ENCODE measurements around the gene FMOD.

FMOD gene

DNA sequence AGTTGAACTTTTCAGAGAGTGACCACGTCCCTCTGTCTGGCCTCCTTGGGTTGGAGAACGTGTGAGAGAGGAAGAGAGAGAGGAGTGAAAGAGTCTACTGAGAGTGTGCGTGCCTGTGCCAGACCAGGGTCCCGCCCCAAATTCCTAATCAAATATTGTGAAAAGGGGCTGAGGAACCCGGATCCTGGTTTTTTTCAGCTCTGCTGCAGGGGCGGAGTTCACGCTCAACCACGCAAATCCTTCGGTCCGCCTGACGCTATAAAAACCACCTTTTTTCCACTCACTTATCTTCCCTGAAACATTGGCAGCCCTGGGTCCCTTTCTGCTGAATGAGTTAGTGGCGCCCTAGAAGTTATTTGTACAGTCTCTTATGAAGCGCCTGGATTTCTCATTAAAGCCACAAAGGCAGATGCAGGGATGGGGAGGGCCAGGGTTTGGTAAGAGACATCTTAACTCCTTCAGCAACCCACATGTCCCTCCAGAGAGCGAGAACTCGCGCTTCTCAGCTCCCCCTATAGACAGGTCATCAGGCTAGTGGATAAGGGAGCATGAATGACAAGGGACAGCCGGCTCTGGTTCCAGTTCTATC is at the start of gene FMOD:
TSS of gene FMOD (minus strand) at position 86 of the 589 bp plus-strand sequence. CDS start 2,852 bp downstream, outside the sequence.
- DNase-seq (ENCODE audit: low read depth), result peak; percentile 11

DNA sequence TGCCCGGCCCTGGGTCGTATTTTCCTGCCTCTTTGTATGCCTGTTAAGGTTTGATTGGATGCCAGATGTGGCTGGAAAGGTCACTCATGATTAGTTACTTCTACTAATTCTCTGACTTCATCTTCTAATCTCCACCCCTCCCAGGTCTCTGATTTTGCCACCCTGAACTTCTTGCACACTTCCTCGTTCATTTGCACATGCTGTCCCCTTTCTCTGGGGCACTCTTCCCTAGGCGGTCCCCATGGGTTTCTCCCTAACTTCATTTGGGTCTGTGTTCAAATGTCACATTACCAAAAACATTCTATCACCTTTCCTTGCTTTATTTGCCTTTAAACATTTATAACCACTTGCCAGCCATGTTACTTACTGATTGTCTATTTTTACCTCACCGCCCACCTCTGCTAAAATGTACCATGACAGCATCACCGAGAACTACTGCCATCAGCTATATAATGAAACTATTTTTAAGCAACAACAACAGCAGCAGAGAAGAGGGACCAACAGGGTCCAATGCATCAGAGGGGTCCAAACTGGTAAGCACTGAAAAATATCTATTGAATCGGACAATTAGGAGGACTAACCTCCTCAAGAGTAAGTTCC is 45.8 kb upstream of the FMOD start:
- no peak for DNase-seq (ENCODE audit: low read depth)

DNA sequence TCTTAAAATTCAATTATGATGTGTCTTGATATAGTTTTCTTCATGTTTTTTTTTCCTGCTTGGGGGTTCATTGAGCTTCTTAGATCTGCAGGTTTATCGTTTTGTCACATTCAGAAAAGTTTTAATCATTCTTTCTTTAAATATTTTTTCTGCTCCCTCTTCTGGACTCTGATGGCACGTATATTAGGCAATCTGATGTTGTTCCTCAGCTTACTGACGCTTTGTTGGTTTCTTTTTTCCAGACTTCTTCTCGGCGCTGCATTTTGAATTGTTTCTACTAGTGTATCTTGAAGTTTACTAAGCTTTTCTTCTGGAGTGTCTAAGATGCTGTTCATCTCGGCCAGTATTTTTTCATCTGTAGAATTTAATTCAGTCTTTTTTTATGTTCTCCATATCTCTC is 44.8 kb upstream of the FMOD start:
- peak; percentile 6 for DNase-seq (ENCODE audit: low read depth)

DNA sequence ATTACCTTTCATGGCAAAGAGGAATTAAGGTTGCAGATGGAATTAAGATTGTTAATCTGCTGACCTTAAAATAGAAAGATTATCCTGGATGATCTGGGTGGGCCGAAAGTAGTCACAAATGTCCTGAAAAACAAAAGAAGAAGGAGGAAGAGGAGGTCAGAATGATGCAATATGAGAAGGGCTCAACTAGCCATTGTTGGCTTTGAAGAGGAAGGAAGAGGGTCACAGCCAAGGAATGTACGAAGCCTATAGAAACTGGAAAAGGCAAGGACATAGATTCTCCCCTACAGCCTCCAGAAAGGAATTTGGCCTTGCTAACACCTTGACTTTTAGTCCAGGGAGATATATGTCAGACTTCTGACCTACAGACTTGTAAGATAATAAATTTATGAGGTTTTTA is 39.4 kb upstream of the FMOD start:
- DNase-seq (ENCODE audit: low read depth), result no peak

DNA sequence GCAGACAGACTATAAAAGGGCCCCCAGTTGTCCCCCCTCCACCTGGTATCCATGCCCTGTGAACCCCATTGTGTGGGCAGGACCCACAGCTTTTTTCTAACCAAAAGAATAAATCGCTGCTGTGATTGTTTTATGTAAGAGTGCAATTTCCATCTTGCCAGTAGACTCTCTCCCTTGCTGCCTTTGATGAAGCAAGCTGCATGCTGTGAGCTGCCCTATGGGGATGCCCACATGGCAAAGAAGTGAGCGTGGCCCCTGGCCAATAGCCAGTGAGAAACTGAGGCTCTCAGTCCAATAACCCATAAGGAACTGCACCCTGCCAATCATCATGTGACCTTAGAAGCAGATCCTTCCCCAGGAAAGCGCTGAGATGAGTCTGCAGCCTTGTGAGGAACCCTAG is 37.8 kb upstream of the FMOD start:
- no peak for DNase-seq (ENCODE audit: low read depth)

DNA sequence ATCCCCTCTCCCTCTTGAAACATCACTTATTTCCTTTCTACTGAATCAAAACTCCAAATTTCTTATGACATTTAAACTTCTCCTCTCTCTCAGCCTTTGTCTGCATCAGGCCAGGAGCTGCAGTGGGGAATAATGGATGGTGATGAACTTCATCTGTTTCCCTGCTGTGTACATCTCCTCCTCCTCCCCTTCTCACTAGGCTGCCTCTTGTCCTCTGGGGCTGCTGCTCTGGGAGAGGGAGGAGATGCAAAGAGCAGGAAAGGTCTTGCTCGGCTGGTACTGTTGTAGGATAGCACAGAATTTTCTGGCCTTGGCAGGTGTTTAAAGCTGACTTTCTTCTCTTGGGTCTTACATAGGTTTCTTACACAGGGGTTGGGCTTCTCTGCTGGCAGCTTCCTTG is 31.1 kb upstream of the FMOD start:
- DNase-seq (ENCODE audit: low read depth), result no peak

DNA sequence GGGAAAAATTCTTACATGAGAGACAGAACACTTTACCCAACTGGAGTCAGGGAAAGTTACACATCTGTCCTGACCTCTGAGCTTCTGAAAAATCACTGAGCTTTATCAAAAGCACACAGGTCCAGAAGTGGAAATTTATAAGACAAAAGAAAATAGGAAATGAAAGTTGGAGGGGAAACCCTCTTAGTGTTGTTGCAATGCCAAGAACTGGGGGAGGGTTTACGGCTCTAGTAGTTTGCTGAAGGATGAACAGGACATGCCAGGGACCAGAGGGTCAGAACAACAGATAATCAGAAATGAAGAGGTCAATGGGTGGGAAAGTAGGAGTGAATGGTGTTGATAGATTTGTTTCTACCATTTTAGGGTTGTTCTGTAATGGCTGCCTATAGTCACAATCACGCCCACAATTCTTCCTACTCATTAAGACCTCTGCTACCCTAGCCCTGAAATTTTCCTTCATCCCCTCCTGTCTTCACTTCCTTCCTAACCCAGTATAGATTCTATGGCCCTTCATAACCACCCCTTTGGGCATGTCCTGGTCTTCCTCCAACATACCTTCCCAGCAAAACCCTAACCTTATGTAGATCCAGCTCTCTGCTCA is 30.3 kb upstream of the FMOD start:
- DNase-seq (ENCODE audit: low read depth), result no peak

DNA sequence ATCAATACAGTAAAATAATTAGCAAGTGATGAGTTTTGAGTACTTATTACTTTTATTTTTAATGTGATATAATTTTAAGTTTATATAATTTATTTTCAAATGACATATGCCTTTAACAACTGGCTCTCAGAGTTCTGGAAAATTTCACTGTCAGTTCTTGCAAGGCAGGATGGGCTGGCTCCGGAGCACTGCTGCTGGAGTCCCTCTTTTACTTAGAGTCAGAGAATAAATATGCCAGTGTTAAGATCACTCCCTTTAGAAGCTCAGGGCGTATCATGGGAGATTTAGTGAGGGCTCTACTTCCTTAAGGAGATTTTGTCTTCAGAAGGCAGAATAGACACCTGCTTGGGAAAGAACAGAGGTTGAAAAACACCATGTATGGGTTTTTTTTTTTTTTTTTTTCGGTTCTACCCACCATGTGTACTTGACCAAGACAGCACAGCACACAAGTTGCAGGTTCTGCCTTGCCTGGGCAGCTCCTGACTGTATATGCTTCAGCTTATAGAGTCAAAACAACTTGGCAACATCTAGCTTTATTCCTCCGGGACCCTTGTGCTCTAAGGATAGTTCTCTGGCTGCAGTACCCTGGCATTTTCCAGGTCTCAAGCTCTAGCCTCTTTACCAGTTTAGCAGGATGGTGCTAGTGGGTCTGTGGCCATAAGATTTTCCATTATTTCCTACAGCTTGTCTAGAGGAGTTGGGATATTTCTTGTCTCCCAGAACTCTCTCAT is 29.7 kb upstream of the FMOD start:
- no peak for DNase-seq (ENCODE audit: low read depth)

DNA sequence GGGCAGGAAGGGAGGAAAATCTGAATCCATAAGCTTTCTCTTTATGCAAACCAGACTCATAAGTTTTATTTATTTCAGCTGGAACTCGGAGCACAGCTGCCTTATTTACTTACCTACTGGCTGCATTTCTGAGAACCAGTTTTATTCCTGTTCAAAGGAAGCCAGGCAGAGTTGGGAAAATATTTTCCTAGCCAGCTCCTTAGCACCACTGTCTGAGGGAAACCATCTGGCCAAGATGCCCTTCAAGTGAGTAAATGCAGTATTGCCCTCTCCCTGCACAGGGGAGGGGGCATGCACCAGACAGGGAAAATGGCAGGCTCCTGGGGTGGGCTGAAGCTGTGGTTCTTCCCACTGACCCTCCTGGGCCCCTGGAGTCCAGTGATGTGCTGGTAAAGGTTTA is 28.9 kb upstream of the FMOD start:
- no peak for DNase-seq (ENCODE audit: low read depth)

DNA sequence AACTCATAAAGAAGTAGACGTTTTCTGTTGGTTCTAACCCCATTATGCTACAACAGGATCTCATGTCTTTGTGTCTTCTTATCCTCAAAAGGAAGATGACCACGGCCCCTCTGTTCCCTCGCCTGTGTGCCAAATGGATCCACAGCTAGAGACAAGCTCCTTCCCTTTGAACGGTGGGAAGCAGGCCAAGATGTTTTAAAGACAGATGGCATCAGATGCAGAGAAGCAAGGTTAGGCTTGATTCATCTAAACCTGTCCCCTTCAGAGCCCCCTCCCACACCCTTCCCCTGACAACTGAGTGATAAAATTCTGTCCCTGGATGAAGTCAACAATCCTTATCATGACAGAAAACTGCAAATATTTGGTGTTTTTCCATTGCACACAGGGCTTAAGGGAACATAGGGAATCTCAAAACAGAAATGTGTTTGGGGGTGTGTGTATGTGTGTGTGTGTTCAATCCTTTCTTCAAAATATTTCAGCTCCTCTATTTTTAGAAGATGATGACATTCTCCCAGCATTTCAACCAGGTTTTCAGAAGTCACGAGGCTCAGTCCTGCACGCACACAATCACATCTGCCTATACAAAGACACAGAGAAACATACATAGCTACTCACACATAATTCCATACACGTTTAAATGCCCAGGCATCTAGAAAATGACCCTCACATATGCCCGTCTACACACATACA is 27.8 kb upstream of the FMOD start:
- no peak for DNase-seq (ENCODE audit: low read depth)

DNA sequence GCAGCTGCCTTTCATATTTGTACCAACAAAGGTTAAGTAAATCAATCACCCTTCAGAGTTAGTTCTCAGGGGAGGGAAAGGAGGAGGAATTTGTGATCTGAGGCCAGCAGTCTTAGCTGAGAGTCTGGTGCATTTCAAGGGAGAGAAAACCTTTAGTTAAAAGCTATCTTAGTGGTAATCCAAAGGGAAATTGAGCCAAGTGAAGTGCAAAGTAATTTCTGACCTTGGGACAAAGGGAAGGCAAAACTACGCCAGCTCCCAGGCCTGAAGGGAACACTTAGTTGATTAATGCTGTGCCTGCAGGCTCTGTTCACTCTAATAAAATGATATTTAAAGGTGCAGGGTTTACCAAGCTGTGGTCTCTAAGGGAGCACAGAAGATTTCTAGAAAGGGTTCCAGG is 23.1 kb upstream of the FMOD start:
- no peak for DNase-seq (ENCODE audit: low read depth)

DNA sequence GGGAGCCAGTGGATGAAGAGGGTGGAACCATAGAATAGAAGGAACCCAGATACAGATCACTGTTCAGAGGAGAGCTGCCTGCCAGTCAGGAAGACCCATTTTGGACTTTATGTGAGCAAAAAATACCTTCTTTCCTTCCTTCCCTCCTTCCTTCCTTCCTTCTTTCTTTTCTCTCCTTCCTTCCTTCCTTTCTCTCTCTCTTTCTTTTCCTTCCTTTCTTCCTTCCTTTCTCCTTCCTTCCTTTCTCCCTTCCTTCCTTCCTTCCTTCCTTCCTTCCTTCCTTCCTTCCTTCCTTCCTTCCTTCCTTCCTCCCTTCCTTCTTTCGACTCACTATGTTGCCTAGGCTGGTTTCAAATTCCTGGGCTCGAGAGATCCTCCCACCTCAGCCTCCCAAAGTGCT is 22.1 kb upstream of the FMOD start:
- DNase-seq (ENCODE audit: low read depth), result no peak

DNA sequence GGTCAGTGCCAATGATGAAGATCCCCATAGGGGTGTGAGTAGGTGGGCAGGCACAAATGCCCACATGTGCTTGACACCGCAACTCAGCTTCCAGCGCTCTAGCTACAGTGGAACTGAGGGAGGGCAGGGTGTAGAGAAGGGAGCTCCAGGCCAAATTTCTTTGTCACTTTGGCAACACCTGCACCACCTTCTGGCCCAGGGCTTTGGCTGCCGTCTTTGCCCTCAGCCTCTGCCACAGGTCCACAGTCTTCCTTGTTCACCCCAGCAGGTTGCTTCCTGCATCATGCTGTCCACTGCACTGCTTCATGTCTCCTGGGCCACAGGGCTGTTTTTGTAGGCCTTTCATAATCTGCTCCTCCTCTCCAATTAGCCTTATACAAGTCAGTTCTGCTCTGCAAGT is 20.4 kb upstream of the FMOD start:
- no peak for DNase-seq (ENCODE audit: low read depth)

DNA sequence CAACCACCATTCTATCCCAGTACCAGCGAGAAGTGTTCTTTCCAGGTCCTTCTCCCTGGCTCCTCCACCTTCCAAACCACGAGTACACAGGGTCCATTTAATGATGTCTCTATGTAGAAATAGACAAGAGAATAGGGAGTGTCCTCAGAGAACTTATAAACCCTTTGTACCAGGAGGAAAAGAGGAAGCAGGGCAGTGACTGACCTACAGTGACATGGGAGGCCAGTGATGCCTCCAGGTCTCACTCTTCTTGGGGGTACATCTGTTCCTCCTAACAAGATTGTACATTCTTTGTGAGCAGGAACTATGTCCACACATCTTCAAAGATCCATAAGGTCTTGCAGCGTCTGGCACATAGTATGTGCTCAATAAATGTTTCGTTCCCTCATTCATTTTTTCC is 18.7 kb upstream of the FMOD start:
- no peak for DNase-seq (ENCODE audit: low read depth)

DNA sequence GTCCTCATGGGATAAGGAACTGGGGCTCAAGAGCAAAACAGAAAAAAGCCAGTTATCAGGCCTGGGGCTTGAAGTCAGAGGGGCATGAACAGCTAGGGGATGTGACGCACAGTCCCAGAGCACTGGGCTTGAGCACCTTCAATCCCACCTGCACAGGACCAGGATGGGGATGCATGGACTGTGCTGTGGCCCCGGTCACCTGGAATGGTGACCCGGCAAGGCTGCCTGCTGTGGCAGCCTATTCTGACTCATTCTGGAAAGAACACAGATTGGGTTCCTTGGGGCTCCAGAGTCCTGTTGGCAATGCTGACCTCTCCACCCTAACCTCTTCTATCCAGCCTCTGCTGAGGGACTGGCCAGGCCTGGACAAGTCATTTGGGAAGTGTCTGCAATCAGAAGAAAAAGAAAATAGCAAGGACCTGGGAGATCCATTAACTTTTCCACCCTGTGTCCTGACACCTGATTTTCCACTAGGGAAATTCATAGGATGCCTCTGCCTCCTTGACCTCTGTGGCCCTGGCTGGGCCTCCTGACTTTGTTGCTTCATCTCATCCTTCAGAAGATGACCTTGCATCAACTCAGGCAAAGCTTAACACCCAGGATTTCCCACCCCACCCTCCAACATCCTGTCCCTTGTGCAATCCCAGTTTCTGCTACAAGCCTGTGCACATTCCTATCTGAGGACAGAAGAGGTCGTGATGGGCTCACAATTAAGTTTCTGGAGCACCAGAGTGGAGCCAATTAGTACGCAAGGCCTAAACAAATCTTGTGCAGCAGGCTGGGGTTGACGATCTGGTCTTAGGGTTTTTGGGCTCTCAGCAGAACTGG is 17.9 kb upstream of the FMOD start:
- peak; percentile 89 for DNase-seq (ENCODE audit: low read depth)

DNA sequence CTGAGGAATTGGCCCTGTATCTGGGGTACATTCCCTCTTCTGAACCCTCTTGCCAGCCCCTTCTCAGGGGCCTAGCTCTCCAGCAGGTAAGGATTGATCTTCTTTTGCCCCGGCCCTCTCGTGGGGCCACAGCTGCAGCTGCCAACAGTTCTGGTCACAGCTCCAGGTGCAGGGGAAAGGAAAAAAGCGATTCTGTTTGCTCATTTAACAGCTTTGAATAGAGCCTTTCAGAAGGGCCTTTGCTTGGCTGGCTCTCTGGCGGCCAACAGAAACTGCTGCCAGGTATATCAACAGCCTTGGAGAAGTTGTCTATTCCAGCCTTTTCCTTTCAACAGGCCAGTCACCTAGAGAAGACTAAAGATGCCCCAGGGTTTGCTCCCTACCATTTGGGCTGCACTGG is 16.1 kb upstream of the FMOD start:
- no peak for DNase-seq (ENCODE audit: low read depth)

DNA sequence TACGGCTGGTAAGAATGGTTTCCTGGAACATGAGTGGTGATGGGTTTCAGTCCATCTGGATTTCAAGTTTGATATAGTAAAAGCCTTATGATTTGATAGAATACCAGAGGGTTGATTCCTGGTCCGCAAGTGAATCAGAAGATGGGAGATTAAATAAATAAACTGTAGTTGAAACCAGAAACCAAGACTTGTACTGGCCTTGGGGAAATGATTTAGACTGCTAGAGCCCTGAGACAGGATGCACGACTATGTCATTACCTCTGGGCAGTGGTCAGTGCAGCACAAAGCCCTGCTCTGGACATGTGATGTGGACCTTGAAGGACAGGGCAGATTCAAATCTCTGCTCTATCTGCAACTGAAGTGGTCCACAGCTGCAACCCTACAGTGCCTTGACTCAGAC is 15.6 kb upstream of the FMOD start:
- no peak for DNase-seq (ENCODE audit: low read depth)

DNA sequence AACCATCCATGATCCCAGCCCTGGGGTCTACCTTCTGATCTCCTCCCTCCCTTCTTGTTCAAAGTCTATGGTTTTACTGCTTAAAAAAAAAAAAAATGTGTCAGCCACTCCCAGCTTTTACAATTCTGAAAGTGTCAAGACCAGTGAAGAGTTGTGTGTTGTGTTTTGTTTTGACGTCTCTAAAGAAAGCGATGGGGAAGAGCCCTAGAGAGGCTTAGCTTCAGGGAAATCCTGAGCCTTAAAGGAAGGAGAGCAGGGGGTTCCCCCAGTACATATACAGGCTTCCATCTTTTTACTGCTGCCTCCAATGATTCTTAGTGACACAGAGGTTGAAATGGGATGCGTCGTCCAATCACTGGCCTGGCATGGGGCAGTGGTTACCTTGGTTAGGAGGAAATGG is 13.9 kb upstream of the FMOD start:
- DNase-seq (ENCODE audit: low read depth), result no peak

DNA sequence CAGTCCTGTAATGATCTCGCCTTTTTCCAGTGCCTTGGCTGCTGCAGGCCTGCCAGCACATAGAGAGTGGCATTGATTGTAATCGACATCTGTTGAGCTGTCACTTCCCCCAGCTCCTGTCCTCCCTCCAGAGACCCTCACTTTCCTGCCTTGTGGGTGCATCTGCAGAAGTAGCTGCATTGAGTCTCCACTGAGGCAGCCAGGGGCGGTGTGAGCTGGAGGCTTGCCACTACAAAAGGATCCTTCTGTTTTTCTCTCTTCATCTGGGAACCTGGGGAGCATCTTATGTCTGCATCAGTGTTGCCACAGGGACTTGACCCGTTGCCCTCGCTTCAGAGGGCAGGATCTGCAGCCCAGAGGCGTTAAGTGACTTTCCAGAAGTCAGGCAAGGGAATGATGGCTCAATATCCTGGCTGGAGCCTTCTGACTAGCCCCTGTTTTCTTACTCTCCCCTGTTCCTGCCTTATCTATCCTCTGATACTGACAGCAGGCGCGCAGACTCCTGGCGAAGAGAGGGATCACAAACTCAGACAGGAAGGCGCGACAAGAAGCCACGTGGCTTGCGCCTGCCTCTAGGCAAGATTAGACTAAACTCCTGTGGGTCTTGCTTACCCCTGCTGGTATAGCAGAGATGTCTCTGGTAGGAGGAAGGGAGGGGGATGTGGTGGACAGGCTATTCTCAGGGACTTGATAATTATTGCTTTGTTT is 13.3 kb upstream of the FMOD start:
- DNase-seq (ENCODE audit: low read depth), result no peak

DNA sequence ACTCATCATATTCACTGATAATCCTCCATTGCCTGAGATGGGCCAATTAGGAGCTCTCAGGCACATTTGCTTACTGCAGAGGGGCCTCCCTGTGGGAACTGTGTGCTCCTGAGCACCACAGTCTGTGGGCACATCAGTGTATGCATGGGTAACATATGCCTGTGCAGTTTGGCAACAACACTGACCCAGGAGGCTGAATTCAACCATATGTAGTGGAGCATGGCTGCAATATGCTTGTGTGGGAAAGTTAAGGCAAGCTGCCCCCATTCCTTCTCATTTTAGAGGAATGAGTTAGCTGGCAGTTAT is 11.8 kb upstream of the FMOD start:
- DNase-seq (ENCODE audit: low read depth), result peak; percentile 3

DNA sequence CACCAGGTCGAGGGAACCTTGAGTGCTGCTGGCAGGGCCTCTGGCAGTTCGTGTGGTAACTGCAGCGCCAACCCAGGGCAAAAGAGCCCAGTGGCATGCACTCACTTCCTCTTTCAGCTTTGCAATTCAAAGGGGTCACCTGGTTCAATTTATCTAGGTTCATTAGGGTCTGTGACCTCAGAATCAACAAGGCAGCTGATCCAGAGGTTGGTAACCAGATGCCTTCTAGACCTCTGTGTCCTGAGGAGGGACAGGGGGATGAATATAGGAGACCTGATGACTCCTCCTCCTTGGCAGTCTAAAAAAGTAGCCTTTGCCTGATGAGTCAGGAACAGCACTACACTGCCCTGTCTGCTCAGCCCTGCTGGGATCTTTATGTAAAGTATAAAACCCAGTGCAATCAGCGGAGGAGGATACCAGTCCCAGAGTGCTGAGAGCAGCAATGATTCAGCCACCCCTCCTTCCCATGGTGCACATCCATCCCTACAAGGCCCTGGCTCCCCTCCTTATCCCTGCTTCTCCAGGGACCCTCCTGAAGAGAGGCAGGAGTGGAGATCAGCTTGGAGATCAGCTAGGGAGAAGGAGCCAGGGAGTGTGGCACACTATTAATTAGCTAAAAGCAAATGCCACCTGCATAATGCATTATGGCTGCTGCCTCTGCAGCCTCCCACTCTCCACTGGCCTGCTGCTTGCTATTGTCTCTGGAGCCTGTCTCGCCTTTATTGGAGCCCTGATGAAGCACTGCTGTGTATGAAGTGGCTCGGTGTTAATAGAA is 11.2 kb upstream of the FMOD start:
- DNase-seq (ENCODE audit: low read depth), result no peak
